Measurements from ENCODE around the gene TCEA2. TPM values are rescaled to one million over a fixed set of nuclear protein-coding genes. Genes with fewer than 3 reads are reported as not detected.

TCEA2 gene
- total and polyA plus RNA-seq, 7 donors, result 2.1 to 50.5 (median 41.7) TPM

DNA sequence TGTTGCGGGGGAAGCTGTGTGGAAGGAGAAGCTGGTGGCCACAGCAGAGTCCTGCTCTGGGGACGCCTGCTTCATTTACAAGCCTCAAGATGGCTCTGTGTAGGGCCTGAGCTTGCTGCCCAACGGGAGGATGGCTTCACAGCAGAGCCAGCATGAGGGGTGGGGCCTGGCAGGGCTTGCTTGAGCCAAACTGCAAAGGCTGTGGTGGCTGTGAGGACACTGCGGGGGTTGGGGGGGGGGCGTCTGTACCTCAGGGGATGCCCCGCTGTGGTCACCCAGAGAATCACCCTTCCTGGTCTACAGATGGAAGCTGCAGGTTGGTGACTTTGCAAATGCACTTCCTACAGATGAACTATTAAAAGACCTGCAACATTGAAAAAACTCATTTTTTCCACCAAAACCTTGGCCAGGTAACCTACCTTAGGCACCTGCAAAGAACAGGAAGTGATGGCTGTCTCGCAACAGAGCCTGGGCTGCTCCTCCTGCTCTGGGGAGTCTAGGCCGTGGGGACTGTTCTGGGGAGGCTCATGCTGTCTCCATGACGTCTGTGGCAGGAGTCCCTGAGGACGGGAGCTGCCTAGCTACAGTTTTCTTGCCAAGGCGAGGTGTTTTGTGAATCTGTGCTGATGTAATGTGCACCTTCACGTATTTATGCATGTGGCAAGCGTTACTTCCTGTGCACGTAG, 37.0 kb downstream of the TCEA2 start:
- 60 to 65% methylated on average over 14 of the region's 14 CpGs for WGBS, 2 donors
- Histone ChIP-seq H3K27me3 (peaks cover 23 to 80% (median 65%) of the 10 kb centered on the region in 3 donors), H3K4me3 (no peak overlapping the region), H3K27ac (no peak overlapping the region), H3K4me1 (peaks cover 0 to 12% (median 10%) of the 10 kb centered on the region in 4 donors), H3K36me3 (no peaks in the 10 kb centered on the region), H3K9me3 (no peaks in the 10 kb centered on the region)
- intact Hi-C loops (cut with DNase I), result no loop called here
- TF ChIP-seq EP300 (IDR thresholded peaks at IDR 0.05), result no peak
- TF ChIP-seq POLR2AphosphoS5 (IDR thresholded peaks at IDR 0.05), result no peak
- no peak for TF ChIP-seq POLR2A (IDR thresholded peaks at IDR 0.05)
- TF ChIP-seq, protein P1, sequence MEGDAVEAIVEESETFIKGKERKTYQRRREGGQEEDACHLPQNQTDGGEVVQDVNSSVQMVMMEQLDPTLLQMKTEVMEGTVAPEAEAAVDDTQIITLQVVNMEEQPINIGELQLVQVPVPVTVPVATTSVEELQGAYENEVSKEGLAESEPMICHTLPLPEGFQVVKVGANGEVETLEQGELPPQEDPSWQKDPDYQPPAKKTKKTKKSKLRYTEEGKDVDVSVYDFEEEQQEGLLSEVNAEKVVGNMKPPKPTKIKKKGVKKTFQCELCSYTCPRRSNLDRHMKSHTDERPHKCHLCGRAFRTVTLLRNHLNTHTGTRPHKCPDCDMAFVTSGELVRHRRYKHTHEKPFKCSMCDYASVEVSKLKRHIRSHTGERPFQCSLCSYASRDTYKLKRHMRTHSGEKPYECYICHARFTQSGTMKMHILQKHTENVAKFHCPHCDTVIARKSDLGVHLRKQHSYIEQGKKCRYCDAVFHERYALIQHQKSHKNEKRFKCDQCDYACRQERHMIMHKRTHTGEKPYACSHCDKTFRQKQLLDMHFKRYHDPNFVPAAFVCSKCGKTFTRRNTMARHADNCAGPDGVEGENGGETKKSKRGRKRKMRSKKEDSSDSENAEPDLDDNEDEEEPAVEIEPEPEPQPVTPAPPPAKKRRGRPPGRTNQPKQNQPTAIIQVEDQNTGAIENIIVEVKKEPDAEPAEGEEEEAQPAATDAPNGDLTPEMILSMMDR (IDR thresholded peaks at IDR 0.05), result no peak
- no peak for DNase-seq

DNA sequence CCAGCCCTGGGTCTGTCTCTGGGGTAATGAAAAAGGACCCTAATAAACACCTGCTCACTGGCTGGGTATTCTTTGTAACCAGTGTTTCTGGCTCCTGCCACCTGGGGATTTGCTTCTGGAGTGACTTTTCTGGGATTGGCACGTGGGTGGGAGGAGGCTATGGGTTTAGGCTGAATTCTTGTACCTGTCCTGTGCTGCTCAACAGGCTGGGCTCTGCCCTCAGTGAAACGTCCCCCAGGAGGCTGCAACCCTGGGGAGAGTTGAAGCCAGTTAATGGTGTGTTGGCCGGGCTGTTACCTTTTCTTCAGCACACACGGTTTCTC, 37.5 kb downstream of the TCEA2 start:
- intact Hi-C loops (cut with DNase I), result no loop called here
- Histone ChIP-seq H3K27ac (no peak overlapping the region), H3K4me3 (no peak overlapping the region), H3K9me3 (no peaks in the 10 kb centered on the region), H3K27me3 (peaks cover 23 to 76% (median 63%) of the 10 kb centered on the region in 3 donors), H3K36me3 (no peaks in the 10 kb centered on the region), H3K4me1 (peaks cover 0 to 12% (median 10%) of the 10 kb centered on the region in 4 donors)
- no peak for DNase-seq
- 48 to 70% methylated on average over 4 of the region's 4 CpGs for WGBS, 2 donors
- no peak for TF ChIP-seq EP300 (IDR thresholded peaks at IDR 0.05)
- no peak for TF ChIP-seq POLR2A (IDR thresholded peaks at IDR 0.05)

DNA sequence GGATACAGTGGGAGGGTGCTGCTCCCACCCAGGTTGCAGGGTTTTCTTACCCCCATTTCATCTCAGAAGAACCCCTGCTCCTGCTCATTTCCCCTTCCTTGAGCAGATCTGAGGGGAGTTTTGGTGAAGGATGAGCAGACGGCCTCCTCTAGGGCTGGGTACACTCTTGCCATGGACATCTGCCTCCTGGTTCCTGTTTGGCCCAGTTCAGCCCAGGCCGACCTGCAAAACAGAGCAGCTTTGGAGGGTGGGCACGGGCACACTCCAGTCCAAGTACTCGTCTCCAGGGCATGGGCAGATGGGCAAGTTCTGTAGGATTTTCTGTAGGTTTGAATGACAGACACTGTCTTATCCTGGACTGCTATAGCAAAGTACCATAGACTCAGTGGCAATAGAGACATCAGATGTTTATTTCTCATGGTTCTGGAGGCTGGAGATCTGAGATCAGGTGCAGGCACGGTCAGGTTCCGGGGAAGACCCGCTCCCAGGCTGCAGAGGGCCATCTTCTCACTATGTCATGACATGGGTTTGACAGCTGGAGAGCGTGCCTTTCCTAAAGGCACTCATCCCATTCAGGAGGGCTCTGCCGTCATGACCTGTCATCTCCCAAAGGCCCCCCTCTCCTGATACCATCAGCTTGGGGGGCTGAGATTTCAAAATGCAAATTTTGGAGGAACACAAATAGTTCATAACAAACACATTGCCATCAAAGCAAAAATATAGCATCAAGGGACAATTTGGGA, 38.1 kb downstream of the TCEA2 start:
- Histone ChIP-seq H3K4me1 (peaks cover 0 to 12% (median 10%) of the 10 kb centered on the region in 4 donors), H3K4me3 (no peak overlapping the region), H3K27ac (no peak overlapping the region), H3K27me3 (peaks cover 23 to 70% (median 57%) of the 10 kb centered on the region in 3 donors), H3K9me3 (no peaks in the 10 kb centered on the region), H3K36me3 (no peaks in the 10 kb centered on the region)
- WGBS, 2 donors, result 69 to 89% methylated on average over 9 of the region's 9 CpGs
- TF ChIP-seq EP300 (IDR thresholded peaks at IDR 0.05), result no peak
- TF ChIP-seq POLR2A (IDR thresholded peaks at IDR 0.05), result no peak
- no peak for TF ChIP-seq POLR2AphosphoS5 (IDR thresholded peaks at IDR 0.05)
- TF ChIP-seq, protein P1 (IDR thresholded peaks at IDR 0.05), result no peak
- intact Hi-C loops (cut with DNase I), result no loop called here
- DNase-seq, result no peak

DNA sequence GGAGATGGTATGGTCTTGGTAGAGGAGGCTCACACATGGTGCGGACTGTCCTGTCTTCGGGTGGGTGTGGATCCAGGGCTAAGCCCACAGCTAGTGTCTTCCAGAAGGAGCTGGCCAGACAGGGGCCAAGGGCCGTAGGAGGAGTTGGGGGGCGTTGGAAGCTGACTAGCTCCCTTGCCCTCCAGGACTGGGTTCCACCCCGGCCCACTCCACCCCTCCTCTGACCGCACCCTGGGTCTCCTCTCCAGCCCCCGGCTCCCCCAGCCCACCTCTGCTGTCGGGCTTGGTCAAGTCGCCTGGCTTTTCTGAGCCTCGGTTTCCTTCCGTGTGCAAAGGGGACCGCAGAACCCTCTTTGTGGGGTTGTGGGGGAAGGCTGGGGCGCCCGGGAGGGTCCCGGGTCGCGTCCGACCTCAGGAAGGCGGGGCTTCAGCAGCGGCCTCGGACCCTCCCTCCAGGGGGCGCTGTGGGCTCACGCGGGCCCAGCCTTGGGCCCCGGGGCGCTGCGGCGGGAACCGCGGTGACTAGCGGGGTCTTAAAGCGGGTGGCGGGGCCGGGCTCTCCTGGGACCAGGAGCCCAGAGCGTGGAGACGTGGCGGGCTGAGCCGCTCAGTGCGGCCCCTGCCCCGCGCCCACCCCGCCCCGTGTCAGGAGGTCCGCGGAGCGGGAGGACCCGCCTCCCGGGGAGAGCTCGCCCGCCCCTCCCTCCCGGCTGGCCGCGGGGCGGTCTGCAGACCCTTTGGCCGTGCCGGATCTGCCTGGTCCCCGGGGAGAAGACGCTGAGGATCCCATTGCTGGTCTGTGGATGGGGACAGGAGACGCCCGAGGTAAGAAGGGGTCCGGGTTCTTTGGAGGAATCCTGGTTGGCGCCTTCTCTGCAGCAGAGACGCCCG, 39.0 kb downstream of the TCEA2 start:
- WGBS, 2 donors, result 5 to 6% methylated on average over 64 of the region's 64 CpGs
- TF ChIP-seq EP300 (IDR thresholded peaks at IDR 0.05) (no peak), POLR2AphosphoS5 (IDR thresholded peaks at IDR 0.05) (no peak), POLR2A (IDR thresholded peaks at IDR 0.05) (no peak)
- TF ChIP-seq, protein P1 (IDR thresholded peaks at IDR 0.05), result peak in 3 of 4 experiments; percentile 11 to 54 (median 22)
- Histone ChIP-seq H3K27me3 (peaks cover 23 to 65% (median 54%) of the 10 kb centered on the region in 3 donors), H3K36me3 (no peaks in the 10 kb centered on the region), H3K27ac (no peak overlapping the region), H3K4me3 (peak overlapping the region in 3 of 4 donors; percentile 7 to 41 (median 37)), H3K4me1 (peaks cover 0 to 12% (median 10%) of the 10 kb centered on the region in 4 donors), H3K9me3 (no peaks in the 10 kb centered on the region)
- intact Hi-C loops (cut with DNase I), result no loop called here
- DNase-seq, result no peak

Data from sigmoid colon (tissue), 7 donors.